BLaER1 treated with 17β-estradiol and CSF1 and Interleukin-3, amounts not matched to agents 10 nM and 100 nM (cell line): ENCODE data around the gene KCNJ12.
"Not testable (repeated sequence)": the region's sequence is repeated elsewhere in the genome, so short reads cannot be mapped to it uniquely, and the experiment has no call there.

Experiments used
- H3K27ac ChIP-seq, 11 experiments: shearing (Covaris generic); formaldehyde crosslinking; 2 replicates each; pipeline ENCODE4 v1.8.1; 2022
- H3K27me3 ChIP-seq, 11 experiments: shearing (Covaris generic); formaldehyde crosslinking; 2 replicates each; pipeline ENCODE4 v1.8.1; 2022
- H3K36me3 ChIP-seq, 11 experiments: shearing (Covaris generic); formaldehyde crosslinking; 2 replicates each; pipeline ENCODE4 v1.8.1; 2022
- H3K4me1 ChIP-seq, 10 experiments: shearing (Covaris generic); formaldehyde crosslinking; 2 replicates each; pipeline ENCODE4 v1.8.1; 2022
- H3K4me2 ChIP-seq, 11 experiments: shearing (Covaris generic); formaldehyde crosslinking; 2 replicates each; pipeline ENCODE4 v1.8.1; 2022
- H3K4me3 ChIP-seq, 10 experiments: shearing (Covaris generic); formaldehyde crosslinking; 2 replicates each; pipeline ENCODE4 v1.8.1; 2022
- H3K9ac ChIP-seq, 11 experiments: shearing (Covaris generic); formaldehyde crosslinking; 2 replicates each; pipeline ENCODE4 v1.8.1; 2022
- H3K9me3 ChIP-seq, 11 experiments: shearing (Covaris generic); formaldehyde crosslinking; replicated peaks in 1 of 11; 2 replicates each; pipeline ENCODE4 v1.8.1; 2022
- H4K20me1 ChIP-seq, 11 experiments: shearing (Covaris generic); formaldehyde crosslinking; 2 replicates each; pipeline ENCODE4 v1.8.1; 2022
- Cebpa-rat ChIP-seq, 11 experiments: shearing (Covaris generic); IDR thresholded peaks; 2 replicates each; pipeline ENCODE4 v1.8.1; 2022

KCNJ12 gene

DNA sequence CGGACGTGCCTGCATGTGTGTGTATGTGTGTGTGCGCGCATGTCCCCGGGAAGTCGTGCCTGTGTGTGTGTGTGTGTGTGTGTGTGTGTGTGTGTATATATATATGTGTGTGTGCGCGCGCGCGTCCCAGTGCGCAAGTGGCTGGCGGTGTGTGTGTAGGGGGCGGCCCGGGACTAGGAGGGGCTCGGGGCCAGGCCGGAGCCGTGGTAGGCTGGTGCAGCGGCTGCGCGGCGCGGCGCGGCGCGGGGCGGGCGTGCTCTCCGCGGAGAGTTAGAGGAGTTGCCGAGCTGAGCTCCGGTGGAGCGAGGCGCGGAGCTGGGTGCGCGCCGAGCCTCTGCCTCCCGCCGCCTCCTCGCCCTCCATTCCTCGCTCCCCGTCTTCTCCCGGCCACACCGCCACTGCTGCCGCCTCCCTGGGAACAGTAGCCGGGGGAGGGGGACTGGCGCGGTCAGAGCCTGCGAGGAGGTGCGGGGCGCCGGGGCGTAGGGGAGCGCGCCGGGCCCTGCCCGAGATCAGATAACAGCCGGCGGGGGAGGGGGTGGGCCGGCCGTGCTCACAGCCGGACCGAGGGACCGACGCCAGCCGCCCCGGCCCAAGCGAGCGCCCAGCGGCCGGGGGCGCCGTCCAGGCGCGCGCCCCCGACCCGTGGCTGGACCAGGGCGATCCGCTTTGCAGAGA lies at the start of gene KCNJ12:
KCNJ12 (plus strand) TSS at position 277 of the 678 bp plus-strand sequence. CDS start 38,986 bp downstream, outside the sequence.
- H3K4me1 ChIP-seq: peaks cover 68 to 100% (median 98%) of the 10 kb centered on the region in 10 experiments

DNA sequence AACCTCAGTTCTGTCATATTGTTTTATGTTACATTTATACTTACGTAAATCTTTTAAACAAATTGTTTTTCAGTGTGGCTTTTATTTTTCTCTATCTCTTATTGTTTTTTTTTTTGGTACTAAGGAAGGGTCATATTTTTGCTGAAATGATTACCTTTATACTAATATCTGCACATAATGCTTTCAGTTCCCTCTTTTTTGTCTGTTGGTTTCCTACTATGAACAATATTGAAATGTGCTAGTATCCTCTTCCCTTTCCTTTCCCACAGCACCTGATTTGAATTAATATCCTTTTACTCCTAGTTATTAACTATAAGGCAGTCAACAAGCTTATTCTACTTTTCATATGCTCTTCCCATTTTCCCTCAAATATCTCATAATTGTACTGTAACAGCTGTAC lies 48.2 kb upstream of the KCNJ12 start:
- not testable (repeated sequence) for H3K27me3 ChIP-seq, H3K4me3 ChIP-seq, H3K9ac ChIP-seq, H3K4me2 ChIP-seq, H4K20me1 ChIP-seq, H3K36me3 ChIP-seq, H3K27ac ChIP-seq
- Histone ChIP-seq H3K4me1 (peaks cover 21 to 34% (median 26%) of the 10 kb centered on the region in 10 experiments), H3K9me3 (peaks cover 4 to 18% (median 11%) of the 10 kb centered on the region in 11 experiments; a peak in 15 of 22 replicates)

More for the DNA sequence above, at the start of gene KCNJ12:
- H4K20me1 ChIP-seq: peaks cover 0 to 62% (median 40%) of the 10 kb centered on the region in 11 experiments; a peak in 18 of 22 replicates
- H3K27me3 ChIP-seq: peaks cover 0 to 69% (median 0%) of the 10 kb centered on the region in 11 experiments; a peak in 9 of 22 replicates
- H3K4me3 ChIP-seq: peak within 1 kb of the TSS; percentile 57 to 86 (median 69)
- peaks cover 0 to 12% (median 0%) of the 10 kb centered on the region in 11 experiments; a peak in 3 of 22 replicates for H3K36me3 ChIP-seq
- H3K27ac ChIP-seq: peak within 1 kb of the TSS in 9 of 11 experiments; percentile 53 to 88 (median 77); a peak in 18 of 22 replicates
- no peaks in the 10 kb centered on the region for H3K9me3 ChIP-seq
- peak within 1 kb of the TSS; percentile 97 to 100 (median 99) for H3K4me2 ChIP-seq
- H3K9ac ChIP-seq: peak within 1 kb of the TSS; percentile 44 to 88 (median 77); a peak in 21 of 22 replicates
- TF ChIP-seq Cebpa-rat (IDR thresholded peaks at IDR 0.05): no peak

DNA sequence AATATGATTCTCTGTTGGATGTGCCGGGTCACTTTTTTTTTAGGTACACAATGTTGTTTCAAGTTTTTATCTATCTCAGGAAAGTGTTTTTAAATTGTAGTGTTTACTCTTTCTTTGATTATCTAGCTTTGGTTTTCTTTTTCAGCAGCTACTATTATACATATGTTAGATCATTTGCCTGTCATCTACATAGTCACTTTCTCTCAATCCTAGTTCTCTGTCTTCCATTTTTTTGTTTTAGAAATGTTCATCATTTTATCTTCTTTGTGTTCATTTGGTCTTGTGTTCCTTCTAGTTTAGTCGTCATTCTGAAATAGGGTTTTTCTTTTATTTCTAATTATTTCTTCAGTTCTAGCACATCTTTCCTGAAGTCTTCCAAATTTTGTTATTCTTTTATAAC lies 47.4 kb upstream of the KCNJ12 start:
- H3K4me3 ChIP-seq, H4K20me1 ChIP-seq, H3K9ac ChIP-seq, H3K36me3 ChIP-seq, H3K27ac ChIP-seq, H3K27me3 ChIP-seq, H3K4me2 ChIP-seq: not testable (repeated sequence)
- Histone ChIP-seq H3K9me3 (peaks cover 4 to 18% (median 11%) of the 10 kb centered on the region in 11 experiments; a peak in 15 of 22 replicates), H3K4me1 (peaks cover 16 to 26% (median 20%) of the 10 kb centered on the region in 10 experiments)

DNA sequence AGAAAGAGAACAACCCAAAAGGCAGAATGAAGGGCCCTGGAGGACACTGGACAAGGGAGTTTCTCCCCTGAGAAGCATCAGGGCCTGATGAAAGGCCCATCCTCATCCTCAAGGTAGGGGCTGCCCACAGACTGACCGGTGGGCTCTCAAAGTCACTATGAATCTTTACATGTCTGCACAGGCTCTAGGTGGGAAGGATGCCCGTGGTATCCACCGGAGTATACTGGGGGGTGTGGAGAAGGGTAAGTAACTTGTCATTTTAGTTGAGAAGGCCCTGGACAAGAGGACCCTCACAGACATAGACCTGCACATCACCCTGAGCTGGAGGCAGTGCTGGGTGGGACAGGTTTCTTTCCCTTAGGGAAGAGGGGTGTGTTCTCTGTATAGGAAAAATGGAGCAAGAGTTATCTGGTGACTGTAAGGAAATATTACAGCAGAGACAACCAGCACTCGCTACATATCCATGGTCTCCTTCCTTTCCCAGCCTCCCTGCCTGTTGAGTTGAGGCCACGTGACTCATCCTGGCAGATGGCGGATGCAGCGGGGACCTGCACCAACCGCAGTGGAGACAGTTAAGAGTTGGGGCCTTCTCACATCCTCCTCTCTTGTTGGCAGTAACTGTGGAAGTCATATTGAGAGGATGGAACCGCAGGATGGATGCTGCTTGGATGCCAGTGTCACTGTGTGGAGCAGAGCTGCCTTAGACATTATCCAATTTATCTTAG lies 45.6 kb upstream of the KCNJ12 start:
- no peak overlapping the region for H3K4me3 ChIP-seq
- H3K27me3 ChIP-seq: no peaks in the 10 kb centered on the region
- no peak overlapping the region for H3K27ac ChIP-seq
- no peaks in the 10 kb centered on the region for H4K20me1 ChIP-seq
- H3K4me2 ChIP-seq: no peak overlapping the region
- H3K36me3 ChIP-seq: peaks cover 0 to 2% (median 0%) of the 10 kb centered on the region in 11 experiments; a peak in 1 of 22 replicates
- H3K4me1 ChIP-seq: peaks cover 2 to 8% (median 3%) of the 10 kb centered on the region in 10 experiments; a peak in 19 of 20 replicates
- H3K9me3 ChIP-seq: peaks cover 4 to 18% (median 11%) of the 10 kb centered on the region in 11 experiments; a peak in 15 of 22 replicates
- no peak overlapping the region for H3K9ac ChIP-seq
- TF ChIP-seq Cebpa-rat (IDR thresholded peaks at IDR 0.05): no peak

DNA sequence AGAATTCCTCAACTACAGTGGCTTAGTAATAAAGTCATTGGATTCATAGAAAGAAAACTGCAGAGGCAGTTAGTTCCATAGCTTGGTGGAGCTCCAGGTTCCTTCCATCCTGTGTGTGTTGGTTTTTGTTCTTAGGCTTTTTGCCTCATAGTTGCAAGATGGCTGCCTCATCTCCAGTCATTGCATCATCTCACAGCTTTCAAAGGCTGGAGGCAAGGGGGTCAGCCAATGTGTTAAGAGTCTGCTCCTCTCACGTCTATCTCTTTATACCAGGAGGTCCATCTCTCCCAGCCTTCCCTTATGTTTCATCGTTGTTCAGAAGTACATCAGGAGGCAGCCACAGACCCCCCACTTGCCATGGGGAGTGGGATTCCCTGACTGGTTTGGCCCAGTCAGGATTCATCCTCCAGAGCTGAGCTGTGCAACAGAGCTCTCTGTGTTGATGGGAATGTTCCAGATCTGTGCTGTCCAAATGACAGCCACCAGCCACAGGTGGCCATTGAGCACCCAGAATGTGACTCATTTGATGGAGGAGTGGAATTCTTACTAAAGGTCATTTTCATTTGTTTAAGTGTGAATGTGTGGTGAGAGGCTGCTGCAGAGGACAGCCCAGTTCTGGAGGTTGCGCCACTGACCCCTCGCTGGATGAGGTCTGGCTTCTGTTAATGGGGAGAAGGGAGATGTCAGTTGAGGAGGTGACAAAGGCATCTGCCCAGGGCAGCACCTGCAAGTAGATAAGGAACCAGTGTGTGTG lies 39.4 kb upstream of the KCNJ12 start:
- H3K4me3 ChIP-seq, H4K20me1 ChIP-seq, H3K9me3 ChIP-seq, H3K9ac ChIP-seq, H3K27ac ChIP-seq, H3K27me3 ChIP-seq, H3K36me3 ChIP-seq: not testable (repeated sequence)
- Histone ChIP-seq H3K4me2 (peak overlapping the region in 2 of 11 experiments; percentile 77 to 79; a peak in 2 of 22 replicates), H3K4me1 (peaks cover 0 to 45% (median 27%) of the 10 kb centered on the region in 10 experiments; a peak in 16 of 20 replicates)
- peak in 1 of 11 experiments; percentile 22; a peak in 1 of 22 replicates for TF ChIP-seq Cebpa-rat (IDR thresholded peaks at IDR 0.05)

DNA sequence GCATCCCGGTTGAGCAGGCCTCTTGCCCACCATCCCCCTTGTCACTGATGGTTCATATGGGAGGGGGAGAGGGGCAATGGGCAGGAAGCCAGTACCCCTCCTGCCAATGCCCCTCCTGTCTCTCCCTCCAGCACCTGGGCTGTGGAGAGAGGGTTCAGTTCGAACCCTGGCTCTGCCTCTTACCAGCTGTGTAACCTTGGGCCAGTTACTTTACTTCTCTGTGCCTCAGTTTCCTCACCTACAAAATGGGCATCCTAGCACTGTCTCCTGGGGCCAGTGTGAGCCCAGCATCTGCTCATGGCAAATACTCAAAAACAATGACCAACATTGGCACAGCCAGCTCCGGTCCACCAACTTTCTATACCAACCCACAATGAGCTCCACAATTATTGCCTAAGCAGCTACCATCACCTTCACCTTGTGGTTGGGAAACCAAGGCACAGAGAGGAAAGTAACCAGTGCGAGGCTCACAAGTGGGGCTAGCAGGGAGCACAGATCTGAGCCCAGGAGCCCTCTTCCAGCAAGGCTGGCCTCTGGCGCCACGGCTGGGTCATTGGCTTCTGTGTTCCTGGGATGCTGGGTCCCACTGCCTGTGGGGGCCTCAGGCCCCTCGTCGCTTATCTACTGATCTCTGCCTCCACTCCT lies 38.1 kb upstream of the KCNJ12 start:
- not testable (repeated sequence) for H3K4me3 ChIP-seq, H4K20me1 ChIP-seq, H3K27ac ChIP-seq, H3K9me3 ChIP-seq, H3K27me3 ChIP-seq, H3K36me3 ChIP-seq
- Histone ChIP-seq H3K4me2 (peak overlapping the region in 9 of 11 experiments; percentile 37 to 79 (median 71); a peak in 16 of 22 replicates), H3K4me1 (peaks cover 0 to 54% (median 30%) of the 10 kb centered on the region in 10 experiments; a peak in 16 of 20 replicates), H3K9ac (peak overlapping the region in 1 of 11 experiments; percentile 14; a peak in 1 of 22 replicates)

DNA sequence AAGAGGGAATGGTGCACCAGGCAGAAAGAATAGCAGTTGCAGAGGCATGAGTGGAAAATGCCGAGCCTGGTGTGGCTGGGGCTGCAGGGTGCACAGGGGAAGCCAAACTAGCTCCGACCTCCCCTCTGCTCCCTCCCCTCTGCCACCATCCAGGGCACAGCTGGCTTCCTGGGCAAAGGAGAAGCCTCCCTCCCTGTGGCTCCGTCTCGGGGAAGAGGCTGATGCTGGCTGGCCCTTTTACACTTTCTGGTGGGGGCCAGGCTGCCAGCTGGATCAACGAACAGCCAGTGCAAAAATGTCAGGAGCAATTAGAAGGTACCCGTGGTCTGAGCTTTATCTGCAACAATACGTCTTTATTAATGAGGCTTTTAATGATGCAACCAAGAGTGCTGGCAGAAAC lies 37.1 kb upstream of the KCNJ12 start:
- H3K4me3 ChIP-seq: no peak overlapping the region
- H3K27me3 ChIP-seq: no peaks in the 10 kb centered on the region
- peak overlapping the region in 9 of 11 experiments; percentile 37 to 79 (median 71); a peak in 18 of 22 replicates for H3K4me2 ChIP-seq
- H3K9me3 ChIP-seq: no peaks in the 10 kb centered on the region
- TF ChIP-seq Cebpa-rat (IDR thresholded peaks at IDR 0.05): no peak
- H3K27ac ChIP-seq: peak overlapping the region in 1 of 11 experiments; percentile 14; a peak in 1 of 22 replicates
- peaks cover 0 to 63% (median 36%) of the 10 kb centered on the region in 10 experiments; a peak in 16 of 20 replicates for H3K4me1 ChIP-seq
- peak overlapping the region in 2 of 11 experiments; percentile 22 to 43; a peak in 2 of 22 replicates for H3K9ac ChIP-seq
- no peaks in the 10 kb centered on the region for H4K20me1 ChIP-seq
- no peaks in the 10 kb centered on the region for H3K36me3 ChIP-seq

DNA sequence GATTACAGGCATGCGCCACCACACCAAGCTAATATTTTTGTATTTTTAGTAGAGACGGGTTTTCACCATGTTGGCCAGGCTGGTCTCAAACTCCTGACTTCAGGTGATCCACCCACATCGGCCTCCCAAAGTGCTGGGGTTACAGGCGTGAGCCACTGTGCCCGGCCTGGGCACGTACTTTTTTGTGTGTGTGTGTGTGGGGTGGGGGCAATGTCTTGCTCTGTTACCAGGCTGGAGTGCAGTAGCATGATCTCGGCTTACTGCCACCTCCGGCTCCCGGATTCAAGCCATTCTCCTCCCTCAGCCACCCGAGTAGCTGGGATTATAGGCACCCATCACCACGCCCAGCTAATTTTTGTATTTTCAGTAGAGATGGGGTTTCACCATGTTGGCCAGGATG lies 36.6 kb upstream of the KCNJ12 start:
- H3K4me3 ChIP-seq, H3K9ac ChIP-seq, H3K27ac ChIP-seq, H3K36me3 ChIP-seq, H3K27me3 ChIP-seq, H3K9me3 ChIP-seq, H4K20me1 ChIP-seq: not testable (repeated sequence)
- Histone ChIP-seq H3K4me2 (peak overlapping the region in 8 of 11 experiments; percentile 37 to 79 (median 74); a peak in 14 of 22 replicates), H3K4me1 (peaks cover 0 to 67% (median 39%) of the 10 kb centered on the region in 10 experiments; a peak in 16 of 20 replicates)

DNA sequence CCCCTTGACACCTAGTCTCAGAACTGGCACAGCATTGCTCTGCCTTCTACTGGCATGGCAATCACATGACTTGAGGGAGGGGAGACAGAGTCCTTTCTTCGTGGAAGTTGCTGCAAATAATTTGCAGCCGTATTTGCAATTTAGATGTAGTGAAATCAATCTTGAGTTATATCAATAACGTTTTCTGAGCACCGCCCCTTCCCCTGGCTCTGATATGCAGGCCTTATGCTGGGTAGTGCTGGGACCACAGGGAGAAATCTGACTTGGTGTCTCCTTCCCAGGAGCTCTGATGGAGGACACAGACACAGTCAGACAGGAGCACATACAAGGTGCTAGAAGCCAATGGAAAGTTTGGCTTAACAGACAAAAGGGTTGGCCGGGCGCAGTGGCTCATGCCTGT lies 35.8 kb upstream of the KCNJ12 start:
- H3K9ac ChIP-seq, H3K36me3 ChIP-seq, H3K9me3 ChIP-seq, H3K27me3 ChIP-seq, H4K20me1 ChIP-seq, H3K27ac ChIP-seq, H3K4me3 ChIP-seq: not testable (repeated sequence)
- Histone ChIP-seq H3K4me2 (peak overlapping the region in 4 of 11 experiments; percentile 5 to 77 (median 18); a peak in 3 of 22 replicates), H3K4me1 (peaks cover 3 to 75% (median 47%) of the 10 kb centered on the region in 10 experiments; a peak in 18 of 20 replicates)

DNA sequence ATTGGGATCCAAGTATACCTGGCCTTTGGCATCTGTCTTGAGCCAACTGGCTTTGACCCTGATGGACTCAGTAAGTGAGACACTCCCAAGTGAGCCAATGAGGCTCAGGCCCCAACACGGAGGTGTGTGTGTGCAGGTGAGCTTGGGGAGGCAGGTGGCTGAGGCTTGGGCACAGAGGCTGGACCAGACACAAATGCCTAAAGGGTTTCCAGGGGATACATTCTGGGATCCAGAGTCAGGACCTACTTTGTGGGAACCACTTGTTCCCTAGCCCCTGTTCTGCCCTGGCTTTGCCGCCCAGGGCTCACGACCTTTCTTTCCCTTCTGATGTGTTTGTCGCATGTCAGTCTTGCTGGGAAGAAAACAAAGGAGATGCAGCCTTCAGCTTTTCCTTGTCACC lies 34.9 kb upstream of the KCNJ12 start:
- H3K4me3 ChIP-seq, H4K20me1 ChIP-seq, H3K27ac ChIP-seq, H3K4me2 ChIP-seq, H3K9ac ChIP-seq, H3K27me3 ChIP-seq, H3K36me3 ChIP-seq, H3K9me3 ChIP-seq: not testable (repeated sequence)
- H3K4me1 ChIP-seq: peaks cover 4 to 78% (median 49%) of the 10 kb centered on the region in 10 experiments; a peak in 18 of 20 replicates

DNA sequence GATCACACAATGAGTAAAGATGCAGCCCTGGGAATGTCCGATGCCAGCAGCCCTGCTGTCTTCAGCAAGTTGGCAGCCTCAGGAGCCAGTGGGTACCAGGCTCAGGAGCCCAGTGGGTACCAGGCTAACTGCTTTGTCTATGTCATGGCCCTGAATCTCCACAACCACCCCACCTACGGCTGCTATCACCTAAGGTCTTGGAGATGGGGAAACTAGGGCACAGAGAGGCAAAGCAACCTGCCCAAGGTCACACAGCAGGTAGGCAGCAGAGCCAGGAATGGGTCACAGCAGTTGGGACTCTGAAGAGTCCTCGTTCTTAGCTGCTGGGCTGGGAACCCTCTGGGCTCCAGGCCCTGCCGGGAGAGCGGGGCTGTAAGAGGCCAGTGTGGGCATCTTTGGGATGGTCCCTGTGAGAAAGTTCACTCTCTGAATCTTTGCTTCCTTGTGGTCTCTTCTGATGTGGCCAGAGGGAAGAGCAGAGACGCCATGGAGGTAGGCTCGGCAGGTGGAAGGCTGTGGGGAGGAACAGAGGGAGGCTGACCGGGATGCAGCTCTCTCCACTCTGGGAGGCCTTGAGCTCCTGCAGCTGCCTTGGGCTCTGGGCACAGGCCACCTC lies 34.1 kb upstream of the KCNJ12 start:
- H3K9me3 ChIP-seq, H3K9ac ChIP-seq, H3K27me3 ChIP-seq, H4K20me1 ChIP-seq, H3K27ac ChIP-seq, H3K36me3 ChIP-seq, H3K4me3 ChIP-seq: not testable (repeated sequence)
- H3K4me2 ChIP-seq: peak overlapping the region in 4 of 11 experiments; percentile 18 to 43 (median 29); a peak in 4 of 22 replicates
- peaks cover 4 to 79% (median 54%) of the 10 kb centered on the region in 10 experiments; a peak in 18 of 20 replicates for H3K4me1 ChIP-seq
